Measurements from ENCODE around the gene DET1. TPM values are rescaled to one million over a fixed set of nuclear protein-coding genes. Genes with fewer than 3 reads are reported as not detected.

Gene DET1
- total RNA-seq, 1 experiment from 2014 or later = 6.6 TPM

DNA sequence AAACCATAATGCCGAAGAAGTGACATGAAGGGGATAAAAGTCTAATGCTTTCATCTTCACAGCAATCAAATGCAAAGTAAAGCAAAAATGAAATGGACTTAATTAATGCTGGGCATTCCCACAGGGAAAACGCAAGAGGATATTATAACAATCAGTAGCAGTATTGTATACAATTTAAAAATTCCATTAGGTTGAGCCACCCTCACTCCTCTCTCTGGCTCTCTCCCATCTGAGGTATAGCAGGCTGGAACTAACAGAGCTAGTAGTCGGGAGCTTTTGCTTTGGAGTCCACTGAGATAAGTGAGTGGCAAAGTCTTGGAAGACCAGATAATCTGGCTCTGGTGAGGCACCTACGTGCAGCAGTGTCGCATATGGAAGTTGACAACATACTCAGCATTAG, 33.9 kb downstream of the DET1 start:
- Histone ChIP-seq H3K4me2 (ENCODE audit: insufficient read depth, insufficient read length, low read length) (no peak overlapping the region), H3K14ac (ENCODE audit: insufficient read depth, low read length) (no peak overlapping the region), H3K9me3 (ENCODE audit: control insufficient read depth, low read depth, low read length) (no peaks in the 10 kb centered on the region), H3T11ph (ENCODE audit: low read length) (no peak overlapping the region), H4K8ac (replicated peaks; ENCODE audit: insufficient read length, low read depth, low read length) (no peak overlapping the region), H2BK15ac (ENCODE audit: low read depth, low read length) (no peak overlapping the region), H2BK5ac (ENCODE audit: insufficient read length, low read length) (no peak overlapping the region), H3K9ac (ENCODE audit: extremely low read depth, insufficient read length, low read length) (no peak overlapping the region), H2AK5ac (ENCODE audit: insufficient read length, low read length) (no peak overlapping the region), H3K27me3 (ENCODE audit: insufficient read depth, low read length) (no peaks in the 10 kb centered on the region), H3K56ac (ENCODE audit: insufficient read length, low read depth, low read length) (no peak overlapping the region), H2BK12ac (ENCODE audit: insufficient read length, low read depth, low read length) (no peak overlapping the region), H4K5ac (ENCODE audit: insufficient read length, low read depth, low read length) (no peak overlapping the region), H3K4ac (ENCODE audit: low read depth, low read length) (no peak overlapping the region), H3K23me2 (ENCODE audit: insufficient read length, low read depth, low read length, poor library complexity, severe bottlenecking) (no peaks in the 10 kb centered on the region), H3K79me2 (ENCODE audit: insufficient read depth, low read length) (no peaks in the 10 kb centered on the region), H2AFZ (ENCODE audit: low read length) (no peak overlapping the region), H4K91ac (ENCODE audit: insufficient read length, low read depth, low read length) (no peak overlapping the region), H4K20me1 (ENCODE audit: control insufficient read depth, insufficient read depth, insufficient read length) (no peaks in the 10 kb centered on the region), H3K18ac (ENCODE audit: insufficient read length, low read depth, low read length) (no peak overlapping the region), H2BK120ac (ENCODE audit: low read depth, low read length, poor library complexity, severe bottlenecking) (no peak overlapping the region), H3K79me1 (ENCODE audit: insufficient read depth, low read depth, low read length, poor library complexity, severe bottlenecking) (no peaks in the 10 kb centered on the region), H3K27ac (ENCODE audit: insufficient read length, low read depth, low read length) (no peak overlapping the region), H3K23ac (ENCODE audit: insufficient read length, low read depth, low read length) (no peak overlapping the region), H2BK20ac (ENCODE audit: low read depth, low read length, poor library complexity, severe bottlenecking) (no peak overlapping the region), H3K4me1 (ENCODE audit: insufficient read depth, low read length) (no peaks in the 10 kb centered on the region)
- no peak for DNase-seq
- Mint-ChIP-seq H3K4me3 (no peak overlapping the region), H3K27me3 (ENCODE audit: low read depth) (no peaks in the 10 kb centered on the region), H3K27ac (no peak overlapping the region), H3K4me1 (no peaks in the 10 kb centered on the region), H3K36me3 (ENCODE audit: insufficient read depth in 1 of 3, low read depth in 3 of 3) (peaks cover 7 to 23% (median 23%) of the 10 kb centered on the region in 3 experiments; a peak in 5 of 7 replicates), H3K9me3 (no peaks in the 10 kb centered on the region)
- WGBS (ENCODE audit: extremely low coverage, insufficient read length, low lambda C conversion rate) = no CpG with 5 or more reads among the region's 5 CpGs
- TF ChIP-seq, protein P1, sequence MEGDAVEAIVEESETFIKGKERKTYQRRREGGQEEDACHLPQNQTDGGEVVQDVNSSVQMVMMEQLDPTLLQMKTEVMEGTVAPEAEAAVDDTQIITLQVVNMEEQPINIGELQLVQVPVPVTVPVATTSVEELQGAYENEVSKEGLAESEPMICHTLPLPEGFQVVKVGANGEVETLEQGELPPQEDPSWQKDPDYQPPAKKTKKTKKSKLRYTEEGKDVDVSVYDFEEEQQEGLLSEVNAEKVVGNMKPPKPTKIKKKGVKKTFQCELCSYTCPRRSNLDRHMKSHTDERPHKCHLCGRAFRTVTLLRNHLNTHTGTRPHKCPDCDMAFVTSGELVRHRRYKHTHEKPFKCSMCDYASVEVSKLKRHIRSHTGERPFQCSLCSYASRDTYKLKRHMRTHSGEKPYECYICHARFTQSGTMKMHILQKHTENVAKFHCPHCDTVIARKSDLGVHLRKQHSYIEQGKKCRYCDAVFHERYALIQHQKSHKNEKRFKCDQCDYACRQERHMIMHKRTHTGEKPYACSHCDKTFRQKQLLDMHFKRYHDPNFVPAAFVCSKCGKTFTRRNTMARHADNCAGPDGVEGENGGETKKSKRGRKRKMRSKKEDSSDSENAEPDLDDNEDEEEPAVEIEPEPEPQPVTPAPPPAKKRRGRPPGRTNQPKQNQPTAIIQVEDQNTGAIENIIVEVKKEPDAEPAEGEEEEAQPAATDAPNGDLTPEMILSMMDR (conservative IDR thresholded peaks at IDR 0.05) = no peak

Measured in H9 (cell line).